ENCODE results near the gene NCR3LG1. TPM values are rescaled to one million over a fixed set of nuclear protein-coding genes. Genes with fewer than 3 reads are reported as not detected.
A peak's percentile ranks its signal among the peaks of the same experiment; 100 is the strongest.

The NCR3LG1 gene
- total and polyA plus RNA-seq, 5 donors from 2014 or later = 0.12 to 0.69 TPM; not detected in 3

GRCh38 chr11:17391493-17392355, 40.1 kb downstream of the NCR3LG1 start:
- DNase-seq (no peak), ATAC-seq (ENCODE audit: low read depth in 2 of 2) (no peak)
- no peaks in the 10 kb centered on the region for H3K27me3 ChIP-seq (ENCODE audit: control insufficient read depth, insufficient read depth, low read length)
- Mint-ChIP-seq H3K36me3 (no peaks in the 10 kb centered on the region), H3K9me3 (no peaks in the 10 kb centered on the region), H3K27ac (no peak overlapping the region), H3K4me1 (peaks cover 0 to 14% (median 5%) of the 10 kb centered on the region in 4 donors), H3K4me3 (peak overlapping the region in 3 of 4 donors; percentile 2 to 66 (median 48)), H3K27me3 (peaks cover 14% of the 10 kb centered on the region)
- H3K4me3 ChIP-seq (ENCODE audit: low read depth, low read length) = no peak overlapping the region
- peaks cover 11% of the 10 kb centered on the region for H3K4me1 ChIP-seq (ENCODE audit: control insufficient read depth, insufficient read depth, low read length, poor library complexity, severe bottlenecking)
- no peak overlapping the region for H3K27ac ChIP-seq (ENCODE audit: insufficient read depth, low read length, poor library complexity, severe bottlenecking)
- H3K9me3 ChIP-seq (ENCODE audit: control insufficient read depth in 2 of 2, low read length in 2 of 2) = no peaks in the 10 kb centered on the region
- H3K36me3 ChIP-seq (ENCODE audit: control insufficient read depth, insufficient read depth, low read length) = no peaks in the 10 kb centered on the region

- Mint-ChIP-seq H3K4me3 (no peak overlapping the region), H3K27ac (no peak overlapping the region)
- no peak for ATAC-seq (ENCODE audit: low read depth in 2 of 2)
Measured at GRCh38 chr11:17392872-17393271, 41.3 kb downstream of the NCR3LG1 start.

GRCh38 chr11:17393472-17393871, 41.9 kb downstream of the NCR3LG1 start:
- no peak for ATAC-seq (ENCODE audit: low read depth in 2 of 2)
- no peak overlapping the region for H3K27ac Mint-ChIP-seq
- no peaks in the 10 kb centered on the region for H3K36me3 Mint-ChIP-seq
- H3K27ac ChIP-seq (ENCODE audit: insufficient read depth, low read length, poor library complexity, severe bottlenecking) = no peak overlapping the region
- H3K9me3 Mint-ChIP-seq = no peaks in the 10 kb centered on the region
- no peaks in the 10 kb centered on the region for H3K9me3 ChIP-seq (ENCODE audit: control insufficient read depth in 2 of 2, low read length in 2 of 2)
- no peak overlapping the region for H3K4me3 Mint-ChIP-seq
- H3K36me3 ChIP-seq (ENCODE audit: control insufficient read depth, insufficient read depth, low read length) = no peaks in the 10 kb centered on the region
- no peak for DNase-seq
- peaks cover 0 to 9% (median 4%) of the 10 kb centered on the region in 4 donors for H3K4me1 Mint-ChIP-seq
- peaks cover 9% of the 10 kb centered on the region for H3K4me1 ChIP-seq (ENCODE audit: control insufficient read depth, insufficient read depth, low read length, poor library complexity, severe bottlenecking)
- peaks cover 14% of the 10 kb centered on the region for H3K27me3 Mint-ChIP-seq
- H3K4me3 ChIP-seq (ENCODE audit: low read depth, low read length) = no peak overlapping the region
- H3K27me3 ChIP-seq (ENCODE audit: control insufficient read depth, insufficient read depth, low read length) = no peaks in the 10 kb centered on the region

More at GRCh38 chr11:17392872-17393271, 41.3 kb downstream of the NCR3LG1 start:
- Mint-ChIP-seq H3K9me3 (no peaks in the 10 kb centered on the region), H3K4me1 (peaks cover 0 to 9% (median 5%) of the 10 kb centered on the region in 4 donors), H3K27me3 (peaks cover 14% of the 10 kb centered on the region), H3K36me3 (no peaks in the 10 kb centered on the region)
- no peak for DNase-seq
- no peaks in the 10 kb centered on the region for H3K27me3 ChIP-seq (ENCODE audit: control insufficient read depth, insufficient read depth, low read length)
- H3K27ac ChIP-seq (ENCODE audit: insufficient read depth, low read length, poor library complexity, severe bottlenecking) = no peak overlapping the region
- H3K4me1 ChIP-seq (ENCODE audit: control insufficient read depth, insufficient read depth, low read length, poor library complexity, severe bottlenecking) = peaks cover 11% of the 10 kb centered on the region
- no peaks in the 10 kb centered on the region for H3K9me3 ChIP-seq (ENCODE audit: control insufficient read depth in 2 of 2, low read length in 2 of 2)
- no peak overlapping the region for H3K4me3 ChIP-seq (ENCODE audit: low read depth, low read length)
- no peaks in the 10 kb centered on the region for H3K36me3 ChIP-seq (ENCODE audit: control insufficient read depth, insufficient read depth, low read length)

- H3K27me3 Mint-ChIP-seq = peaks cover 9% of the 10 kb centered on the region
- Histone ChIP-seq H3K9me3 (ENCODE audit: control insufficient read depth in 2 of 2, low read length in 2 of 2) (no peaks in the 10 kb centered on the region), H3K27ac (ENCODE audit: insufficient read depth, low read length, poor library complexity, severe bottlenecking) (no peak overlapping the region), H3K36me3 (ENCODE audit: control insufficient read depth, insufficient read depth, low read length) (no peaks in the 10 kb centered on the region), H3K4me1 (ENCODE audit: control insufficient read depth, insufficient read depth, low read length, poor library complexity, severe bottlenecking) (peaks cover under 1% of the 10 kb centered on the region), H3K4me3 (ENCODE audit: low read depth, low read length) (no peak overlapping the region), H3K27me3 (ENCODE audit: control insufficient read depth, insufficient read depth, low read length) (no peaks in the 10 kb centered on the region)
- H3K36me3 Mint-ChIP-seq = no peaks in the 10 kb centered on the region
- peaks cover 0 to 2% (median 0%) of the 10 kb centered on the region in 7 donors for H3K9me3 Mint-ChIP-seq
- H3K4me1 Mint-ChIP-seq = peaks cover 0 to 5% (median 2%) of the 10 kb centered on the region in 4 donors
- H3K27ac Mint-ChIP-seq = no peak overlapping the region
- DNase-seq (no peak), ATAC-seq (ENCODE audit: low read depth in 2 of 2) (no peak)
- no peak overlapping the region for H3K4me3 Mint-ChIP-seq
Measured at GRCh38 chr11:17394743-17395390, 43.3 kb downstream of the NCR3LG1 start.

- Histone ChIP-seq H3K27me3 (ENCODE audit: control insufficient read depth, insufficient read depth, low read length) (no peaks in the 10 kb centered on the region), H3K4me1 (ENCODE audit: control insufficient read depth, insufficient read depth, low read length, poor library complexity, severe bottlenecking) (no peaks in the 10 kb centered on the region), H3K36me3 (ENCODE audit: control insufficient read depth, insufficient read depth, low read length) (no peaks in the 10 kb centered on the region), H3K4me3 (ENCODE audit: low read depth, low read length) (no peak overlapping the region), H3K9me3 (ENCODE audit: control insufficient read depth in 2 of 2, low read length in 2 of 2) (no peaks in the 10 kb centered on the region), H3K27ac (ENCODE audit: insufficient read depth, low read length, poor library complexity, severe bottlenecking) (no peak overlapping the region)
- no peak for DNase-seq
- Mint-ChIP-seq H3K27ac (no peak overlapping the region), H3K4me1 (no peaks in the 10 kb centered on the region), H3K9me3 (peaks cover 0 to 2% (median 0%) of the 10 kb centered on the region in 7 donors), H3K4me3 (no peak overlapping the region), H3K27me3 (peaks cover 9% of the 10 kb centered on the region), H3K36me3 (no peaks in the 10 kb centered on the region)
- ATAC-seq (ENCODE audit: low read depth in 2 of 2) = no peak
Measured at GRCh38 chr11:17395554-17395961, 44.0 kb downstream of the NCR3LG1 start.

GRCh38 chr11:17395978-17396377, 44.4 kb downstream of the NCR3LG1 start:
- no peak overlapping the region for H3K4me3 ChIP-seq (ENCODE audit: low read depth, low read length)
- no peak for DNase-seq
- H3K4me1 Mint-ChIP-seq = no peaks in the 10 kb centered on the region
- peaks cover 0 to 2% (median 0%) of the 10 kb centered on the region in 7 donors for H3K9me3 Mint-ChIP-seq
- H3K27ac Mint-ChIP-seq = no peak overlapping the region
- H3K4me3 Mint-ChIP-seq = no peak overlapping the region
- no peaks in the 10 kb centered on the region for H3K27me3 ChIP-seq (ENCODE audit: control insufficient read depth, insufficient read depth, low read length)
- no peaks in the 10 kb centered on the region for H3K9me3 ChIP-seq (ENCODE audit: control insufficient read depth in 2 of 2, low read length in 2 of 2)
- no peaks in the 10 kb centered on the region for H3K36me3 ChIP-seq (ENCODE audit: control insufficient read depth, insufficient read depth, low read length)
- ATAC-seq (ENCODE audit: low read depth in 2 of 2) = no peak
- no peak overlapping the region for H3K27ac ChIP-seq (ENCODE audit: insufficient read depth, low read length, poor library complexity, severe bottlenecking)
- no peaks in the 10 kb centered on the region for H3K36me3 Mint-ChIP-seq
- peaks cover 7% of the 10 kb centered on the region for H3K27me3 Mint-ChIP-seq
- no peaks in the 10 kb centered on the region for H3K4me1 ChIP-seq (ENCODE audit: control insufficient read depth, insufficient read depth, low read length, poor library complexity, severe bottlenecking)

GRCh38 chr11:17396598-17397310, 45.2 kb downstream of the NCR3LG1 start:
- Mint-ChIP-seq H3K9me3 (peaks cover 0 to 2% (median 0%) of the 10 kb centered on the region in 7 donors), H3K27me3 (no peaks in the 10 kb centered on the region), H3K4me3 (no peak overlapping the region), H3K4me1 (no peaks in the 10 kb centered on the region), H3K36me3 (no peaks in the 10 kb centered on the region), H3K27ac (no peak overlapping the region)
- H3K27ac ChIP-seq (ENCODE audit: insufficient read depth, low read length, poor library complexity, severe bottlenecking) = no peak overlapping the region
- ATAC-seq (ENCODE audit: low read depth in 2 of 2) (no peak), DNase-seq (no peak)
- no peaks in the 10 kb centered on the region for H3K4me1 ChIP-seq (ENCODE audit: control insufficient read depth, insufficient read depth, low read length, poor library complexity, severe bottlenecking)
- no peaks in the 10 kb centered on the region for H3K36me3 ChIP-seq (ENCODE audit: control insufficient read depth, insufficient read depth, low read length)
- H3K27me3 ChIP-seq (ENCODE audit: control insufficient read depth, insufficient read depth, low read length) = no peaks in the 10 kb centered on the region
- H3K4me3 ChIP-seq (ENCODE audit: low read depth, low read length) = no peak overlapping the region
- H3K9me3 ChIP-seq (ENCODE audit: control insufficient read depth in 2 of 2, low read length in 2 of 2) = no peaks in the 10 kb centered on the region

Measured in CD4-positive, CD25-positive, alpha-beta regulatory T cell (primary cell).